Suppressor macrophage (primary cell): ENCODE data around the gene C22orf23.
A peak's percentile ranks its signal among the peaks of the same experiment; 100 is the strongest.

ENCODE experiments used
- DNase-seq, 4 experiments: peaks; one replicate each; pipeline ENCODE4 v3.0.0-alpha.2; 2020 to 2022
- total RNA-seq, 17 experiments: gene quantifications; one replicate each; lab custom pipeline; 2026; ENCODE audit warnings: mixed read lengths in 6 of 17, inconsistent platforms in 3 of 17; lab: John Stamatoyannopoulos, UW

Gene C22orf23
- total RNA-seq = 0 to 1.9 (median 0.04) reads per million in 17 experiments

GRCh38 chr22:37953437-37954179, at the start of gene C22orf23, which contains the start of gene POLR2F:
Gene C22orf23 (minus strand): TSS chr22:37953601. CDS start chr22:37953149, 452 bp downstream.
Gene POLR2F (plus strand): TSS chr22:37953699. CDS start chr22:37953788, 89 bp downstream.
- DNase-seq = peak; percentile 98 to 99 (median 99)

DNA sequence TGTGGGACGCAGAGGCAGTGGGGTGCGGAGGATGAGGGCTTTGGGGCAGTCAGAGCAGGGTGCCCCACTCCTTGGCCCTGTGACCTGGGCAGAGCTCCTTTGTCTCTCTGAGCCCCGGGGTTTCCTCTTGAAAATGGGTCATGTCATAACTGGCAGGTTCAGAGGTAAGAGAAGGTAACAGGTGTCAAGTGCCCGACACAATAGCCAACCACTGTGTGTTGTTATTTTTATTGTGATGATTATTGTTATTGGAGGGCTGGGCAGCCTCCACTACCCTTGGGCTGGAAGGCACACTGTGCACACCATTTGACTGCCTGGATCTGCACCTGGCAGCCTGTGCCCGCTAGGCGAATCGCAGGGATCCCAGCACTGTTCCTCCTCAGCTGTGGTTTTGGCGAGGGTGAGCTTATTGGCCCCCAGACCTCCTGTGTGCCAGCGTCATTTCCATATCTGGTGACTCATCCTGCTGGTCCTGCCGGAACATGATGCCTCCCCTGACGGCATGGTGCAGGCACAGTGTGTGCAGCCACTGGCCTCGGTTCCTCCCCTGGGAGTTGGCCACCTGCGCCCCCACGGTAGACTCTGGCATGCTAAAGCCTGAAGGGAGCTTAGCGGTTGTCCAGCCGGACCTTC, 46.4 kb upstream of the C22orf23 start:
- peak; percentile 13 to 59 (median 43) for DNase-seq

DNA sequence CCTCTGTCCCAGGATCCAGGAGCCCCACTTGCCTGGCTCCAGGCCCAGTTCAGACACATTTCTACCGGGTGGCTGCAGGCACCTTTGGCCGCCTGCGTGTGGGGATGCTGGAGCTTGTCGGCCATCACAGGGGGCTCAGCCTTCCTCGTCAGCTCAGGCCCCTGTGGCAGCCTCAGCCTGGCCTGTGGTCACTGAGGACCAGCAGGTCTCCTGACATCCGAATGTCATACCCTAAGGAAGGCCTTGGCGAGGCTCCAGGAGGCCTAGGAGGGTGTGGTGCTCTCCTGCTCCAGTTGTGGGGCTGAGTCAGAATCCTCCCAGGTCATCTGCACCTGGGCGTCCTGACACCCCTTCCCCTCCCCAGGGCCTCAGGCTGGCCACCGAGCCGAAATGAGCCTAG, 45.8 kb upstream of the C22orf23 start:
- no peak for DNase-seq

DNA sequence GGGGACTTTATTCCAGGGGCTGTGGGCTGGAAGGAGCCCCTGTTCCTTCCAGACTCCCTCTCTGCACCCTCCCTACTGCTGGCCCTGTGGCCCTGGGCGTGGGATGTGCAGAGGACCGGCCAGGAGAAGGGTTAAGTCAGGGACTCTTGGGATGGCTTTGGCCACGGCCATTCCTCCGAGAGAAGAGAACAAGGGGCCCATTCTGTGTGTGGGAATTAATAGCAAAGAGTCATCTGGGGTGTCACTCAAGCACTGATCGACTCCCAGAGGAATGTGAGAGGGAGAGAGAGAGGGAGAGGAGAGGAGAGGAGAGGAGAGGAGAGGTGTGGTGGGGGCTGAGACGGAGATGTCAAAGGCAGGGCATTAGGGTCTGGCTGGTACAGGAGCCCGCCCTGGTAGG, 45.1 kb upstream of the C22orf23 start:
- no peak for DNase-seq

DNA sequence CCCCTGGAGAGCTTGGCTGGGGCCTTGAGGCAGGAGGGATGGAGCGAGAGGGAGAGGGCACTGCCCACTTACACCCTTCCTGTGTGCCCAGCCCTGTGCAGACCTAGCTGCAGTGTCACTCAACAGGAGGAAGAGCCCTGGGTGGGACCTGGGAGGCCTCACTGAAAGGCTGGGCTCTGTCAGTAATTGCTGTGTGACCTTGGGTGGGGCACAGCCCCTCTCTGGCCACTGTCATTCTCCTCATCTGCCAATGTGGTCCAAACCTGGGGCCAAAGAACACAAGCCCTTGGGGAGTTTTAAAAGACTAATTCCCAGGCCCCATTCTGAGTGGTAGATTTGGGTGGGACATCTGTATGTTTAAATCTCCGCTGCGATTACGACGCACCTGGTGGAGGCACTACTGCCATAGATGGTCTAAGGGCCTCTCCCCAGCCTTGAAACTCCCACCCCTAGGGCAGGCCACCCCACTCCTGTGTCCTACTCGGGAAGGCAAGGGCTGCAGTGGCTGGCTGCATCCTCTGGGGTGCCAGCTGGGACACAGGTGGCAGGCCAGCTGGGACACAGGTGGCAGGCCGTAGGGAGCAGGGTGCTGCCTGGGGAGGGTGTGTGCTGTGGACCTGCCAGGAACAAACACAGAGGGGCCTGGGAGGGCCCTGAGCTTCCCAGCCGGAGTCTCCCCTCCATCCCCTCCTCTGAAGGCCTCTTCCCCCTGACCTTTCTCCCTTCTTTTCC, 43.3 kb upstream of the C22orf23 start:
- no peak for DNase-seq

GRCh38 chr22:37996079-37996478, 42.7 kb upstream of the C22orf23 start:
- no peak for DNase-seq

DNA sequence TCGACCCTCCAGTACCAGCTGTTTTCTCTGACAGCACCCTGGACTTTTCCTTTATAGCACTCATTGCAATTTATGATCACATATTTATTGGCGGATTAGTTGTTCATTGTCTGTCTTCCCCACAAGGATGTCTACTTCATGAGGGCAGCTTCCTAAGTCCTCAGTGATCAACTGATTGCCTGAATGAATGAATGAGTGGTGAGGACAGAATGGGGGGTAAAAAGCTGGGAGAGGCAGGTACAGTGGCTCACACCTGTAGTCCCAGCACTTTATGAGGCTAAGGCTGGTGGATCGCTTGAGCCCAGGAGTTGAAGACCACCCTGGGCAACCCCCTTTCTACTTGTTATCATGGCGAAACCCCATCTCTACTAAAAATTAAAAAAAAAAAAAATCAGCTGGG, 42.1 kb upstream of the C22orf23 start:
- no peak for DNase-seq

GRCh38 chr22:37994982-37995381, 41.6 kb upstream of the C22orf23 start:
- no peak for DNase-seq

DNA sequence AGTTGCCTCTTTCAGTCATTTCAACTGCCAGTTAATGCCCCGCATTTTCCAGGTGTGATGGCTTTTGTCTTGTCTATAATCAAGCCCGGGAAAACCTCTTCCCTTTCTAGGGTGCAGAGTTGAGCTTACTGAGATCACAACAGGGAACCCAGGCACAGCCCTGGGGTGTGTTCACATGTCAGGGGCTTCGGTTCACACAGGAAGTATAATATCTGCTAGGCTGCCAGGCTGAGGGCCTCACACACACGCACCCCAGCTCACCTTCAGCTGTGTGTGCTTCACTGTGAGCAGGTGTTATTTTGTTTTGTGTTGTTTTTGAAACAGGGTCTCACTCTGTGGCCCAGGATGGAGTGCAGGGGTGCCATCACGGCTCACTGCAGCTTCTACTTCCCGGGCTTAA, 40.6 kb upstream of the C22orf23 start:
- DNase-seq = no peak

DNA sequence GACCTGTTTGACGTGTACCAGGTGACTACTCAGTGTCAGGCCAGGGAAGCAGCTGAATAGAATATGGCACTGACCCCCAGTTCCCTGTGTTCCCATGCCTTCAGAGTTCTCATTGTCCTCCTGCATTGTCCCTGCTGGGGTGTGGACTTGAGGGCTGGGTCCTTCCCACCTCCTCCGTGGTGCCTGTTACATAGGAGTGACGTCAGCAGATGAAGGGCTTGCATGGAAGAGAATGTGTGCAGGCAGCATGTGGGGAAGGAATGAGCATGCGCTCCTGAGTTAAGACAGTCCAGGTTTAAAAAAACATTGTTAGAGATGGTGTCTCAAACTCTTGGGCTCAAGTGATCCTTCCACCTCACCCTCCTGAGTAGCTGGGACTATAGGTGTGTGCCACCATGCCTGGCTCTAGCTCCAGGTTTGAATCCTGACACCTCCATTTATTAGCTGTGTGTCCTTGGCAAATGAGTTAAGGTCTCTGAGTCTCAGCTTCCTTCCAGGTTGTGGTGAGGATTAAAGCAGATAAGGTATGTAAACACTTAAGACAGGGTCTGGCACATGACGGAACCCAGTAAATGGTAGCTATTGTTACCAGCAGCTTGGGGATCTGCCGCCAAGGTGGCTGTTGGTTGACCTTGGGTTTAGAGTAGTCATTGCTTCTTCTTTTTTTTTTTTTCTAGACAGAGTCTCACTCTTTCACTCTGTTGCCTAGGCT, 38.5 kb upstream of the C22orf23 start:
- no peak for DNase-seq

DNA sequence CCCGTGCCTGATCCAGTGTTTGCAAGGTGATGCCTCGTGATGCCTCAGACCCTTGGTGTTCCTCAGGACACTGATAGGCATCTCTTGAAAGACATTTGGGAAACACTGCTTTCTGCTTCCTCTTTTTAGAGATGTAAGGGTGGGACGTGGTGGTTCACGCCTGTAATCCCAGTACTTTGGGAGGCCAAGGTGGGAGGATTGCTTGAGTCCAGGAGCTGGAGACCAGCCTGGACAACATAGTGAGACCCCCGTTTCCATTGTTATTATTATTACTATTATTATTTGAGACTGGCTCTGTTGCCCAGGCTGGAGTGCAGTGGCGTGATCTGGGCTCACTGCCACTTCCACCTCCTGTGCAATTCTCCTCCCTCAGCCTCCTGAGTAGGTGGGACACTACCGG, 37.5 kb upstream of the C22orf23 start:
- DNase-seq = no peak

DNA sequence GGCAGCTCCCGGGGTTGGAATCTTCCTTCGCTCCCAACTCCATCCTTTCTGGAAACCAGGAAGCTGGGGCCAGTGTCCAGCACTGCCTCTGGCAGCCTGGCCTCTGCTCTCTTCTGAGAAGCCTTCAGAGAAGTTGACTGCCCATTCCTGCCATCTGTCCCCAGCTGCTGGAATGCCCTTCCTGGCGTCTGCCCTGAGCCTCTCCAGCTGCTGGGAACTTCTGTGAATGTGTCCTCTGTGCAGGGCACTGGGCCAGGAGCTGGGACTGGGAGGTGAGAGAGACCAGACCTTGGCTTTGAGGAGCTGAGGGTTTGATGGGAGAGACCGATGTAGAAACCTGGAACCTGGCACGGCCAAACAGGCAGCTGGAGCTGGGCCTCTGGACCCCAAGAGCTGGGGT, 36.9 kb upstream of the C22orf23 start:
- DNase-seq = no peak

DNA sequence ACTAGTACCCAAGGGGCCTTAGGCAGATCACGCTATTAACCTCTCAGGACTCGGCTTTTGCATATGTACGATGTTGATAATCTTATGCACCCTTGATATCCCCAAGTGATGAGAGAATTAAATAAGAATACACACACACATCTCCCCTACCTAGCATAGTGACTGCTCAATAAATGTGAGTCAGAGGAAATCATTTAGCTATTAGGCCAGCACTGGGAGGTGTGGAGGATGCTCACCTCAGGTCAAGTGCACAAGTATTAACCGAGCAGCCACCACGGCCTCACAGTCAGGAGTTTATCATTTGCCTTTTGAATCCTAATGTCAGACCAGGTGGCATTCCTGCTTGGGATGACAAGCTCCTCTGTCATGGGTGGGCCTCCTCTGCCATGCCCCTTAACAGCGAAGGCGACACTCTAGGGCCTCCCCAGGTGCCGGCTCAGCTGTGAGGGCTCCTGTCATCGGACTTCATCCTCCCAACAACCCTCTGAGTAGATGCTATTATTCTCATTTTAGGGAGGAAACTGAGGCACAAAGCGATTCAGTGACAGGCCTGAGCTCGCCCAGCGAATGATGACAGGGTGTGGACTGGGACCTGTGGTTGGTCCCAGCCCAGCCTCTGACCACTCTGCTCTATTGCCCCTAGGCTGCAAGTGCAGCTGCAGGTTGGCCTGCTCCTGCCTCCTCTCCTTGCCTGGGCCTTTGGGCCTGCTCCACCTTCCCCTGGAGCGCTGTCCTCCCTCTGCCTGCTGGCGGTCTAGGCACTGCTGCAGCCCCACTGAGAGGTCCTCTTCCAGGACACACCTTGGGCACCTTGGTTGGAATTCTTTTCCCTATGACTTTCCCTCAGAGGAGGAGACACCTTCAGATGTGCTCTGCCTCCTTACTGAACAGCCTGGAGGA, 36.0 kb upstream of the C22orf23 start:
- DNase-seq = no peak

GRCh38 chr22:37986371-37986770, 33.0 kb upstream of the C22orf23 start:
- no peak for DNase-seq

DNA sequence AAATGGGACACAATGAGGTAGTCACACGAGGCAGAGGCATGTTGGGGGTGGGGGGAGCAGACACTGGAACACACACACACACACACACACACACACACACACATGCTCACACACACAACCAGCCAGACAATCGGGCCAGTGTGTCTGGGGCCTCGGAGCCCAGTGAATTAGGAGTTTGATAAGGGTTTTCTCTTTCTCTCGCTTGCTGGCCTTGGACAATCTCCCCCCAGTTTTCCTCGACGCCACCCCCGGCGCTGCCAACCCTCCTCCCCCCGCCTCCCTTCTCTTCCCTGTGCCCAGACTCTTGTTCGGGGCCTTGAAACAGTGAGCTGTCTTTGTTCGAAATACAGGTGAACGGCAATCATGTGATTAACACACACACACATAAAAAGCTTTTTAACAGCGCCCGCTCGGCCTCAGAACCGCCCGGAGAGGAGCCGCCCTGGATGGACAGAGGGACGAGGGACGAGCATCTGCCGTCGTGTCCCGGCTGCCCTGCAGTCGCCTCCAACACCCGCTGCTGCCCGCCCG, 32.4 kb upstream of the C22orf23 start:
- no peak for DNase-seq

- no peak for DNase-seq
These were observed 31.7 kb upstream of the C22orf23 start for GRCh38 chr22:37985050-37985585.

- DNase-seq = no peak
These were observed 30.7 kb upstream of the C22orf23 start, which contains the start of gene SOX10 for GRCh38 chr22:37983860-37984791. Gene SOX10 (minus strand): TSS chr22:37984555. CDS start chr22:37983784, 771 bp downstream.

GRCh38 chr22:37982938-37983859, 29.8 kb upstream of the C22orf23 start:
- no peak for DNase-seq
